ENCODE measurements around the gene HIVEP3. TPM values are rescaled to one million over a fixed set of nuclear protein-coding genes. Genes with fewer than 3 reads are reported as not detected.

Gene HIVEP3
- total RNA-seq, 4 donors from 2014 or later, result 1.4 to 3.0 (median 2.3) TPM

DNA sequence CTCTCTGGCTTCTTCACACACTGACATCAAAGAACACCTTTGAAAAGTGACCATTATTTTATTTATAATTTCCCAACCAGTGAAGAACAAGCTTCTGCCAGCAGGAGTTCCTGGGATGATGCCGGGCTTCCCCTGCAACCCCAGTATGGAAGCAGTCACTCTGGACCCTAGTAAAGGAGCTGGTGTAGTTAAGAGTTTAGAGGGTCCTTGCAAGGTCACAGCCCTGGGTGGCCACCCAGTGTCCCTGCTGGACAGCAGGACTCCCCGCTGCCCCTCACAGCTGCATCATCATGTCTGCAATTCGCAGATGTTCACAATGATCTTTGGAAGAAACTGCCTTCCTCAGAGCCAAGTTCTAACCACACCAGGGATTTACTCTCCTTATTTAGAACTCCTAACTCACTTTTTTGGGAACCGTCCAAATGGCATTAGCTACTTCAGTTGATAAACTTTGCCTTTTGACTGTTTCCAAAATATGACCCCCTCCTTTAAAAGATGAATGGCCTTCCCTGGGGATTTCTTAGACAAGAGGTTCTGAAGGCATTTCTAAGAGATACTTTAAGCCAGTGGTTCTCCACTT is 90.6 kb downstream of the HIVEP3 start:
- intact Hi-C loops (cut with DNase I), result no loop called here
- no peak for TF ChIP-seq EP300 (IDR thresholded peaks at IDR 0.05)
- no peak for TF ChIP-seq POLR2A (IDR thresholded peaks at IDR 0.05; ENCODE audit: low read depth)
- no peak for TF ChIP-seq POLR2AphosphoS5 (IDR thresholded peaks at IDR 0.05)
- no peak for TF ChIP-seq CTCF (IDR thresholded peaks at IDR 0.05)
- no peak for DNase-seq (ENCODE audit: extremely low spot score)
- H3K4me3 ChIP-seq, result no peak overlapping the region
- 23% methylated on average over 3 of the region's 4 CpGs for WGBS
- no peaks in the 10 kb centered on the region for H3K9me3 ChIP-seq
- H3K27ac ChIP-seq (replicated peaks in 1 of 4), result no peak overlapping the region
- no peaks in the 10 kb centered on the region for H3K36me3 ChIP-seq
- no peaks in the 10 kb centered on the region for H3K27me3 ChIP-seq
- H3K4me1 ChIP-seq, result peaks cover 21 to 24% (median 23%) of the 10 kb centered on the region in 4 donors

GRCh38 chr1:41823471-41823870 is 95.3 kb downstream of the HIVEP3 start:
- DNase-seq (ENCODE audit: extremely low spot score), result no peak
- TF ChIP-seq EP300 (IDR thresholded peaks at IDR 0.05) (no peak), CTCF (IDR thresholded peaks at IDR 0.05) (no peak), POLR2AphosphoS5 (IDR thresholded peaks at IDR 0.05) (no peak), POLR2A (IDR thresholded peaks at IDR 0.05; ENCODE audit: low read depth) (no peak)
- intact Hi-C loops (cut with DNase I), result no loop called here
- Histone ChIP-seq H3K9me3 (no peaks in the 10 kb centered on the region), H3K27me3 (no peaks in the 10 kb centered on the region), H3K36me3 (no peaks in the 10 kb centered on the region), H3K4me3 (no peak overlapping the region), H3K27ac (replicated peaks in 1 of 4) (no peak overlapping the region), H3K4me1 (peaks cover 18 to 19% (median 18%) of the 10 kb centered on the region in 4 donors)
- 56% methylated on average over 4 of the region's 4 CpGs for WGBS

DNA sequence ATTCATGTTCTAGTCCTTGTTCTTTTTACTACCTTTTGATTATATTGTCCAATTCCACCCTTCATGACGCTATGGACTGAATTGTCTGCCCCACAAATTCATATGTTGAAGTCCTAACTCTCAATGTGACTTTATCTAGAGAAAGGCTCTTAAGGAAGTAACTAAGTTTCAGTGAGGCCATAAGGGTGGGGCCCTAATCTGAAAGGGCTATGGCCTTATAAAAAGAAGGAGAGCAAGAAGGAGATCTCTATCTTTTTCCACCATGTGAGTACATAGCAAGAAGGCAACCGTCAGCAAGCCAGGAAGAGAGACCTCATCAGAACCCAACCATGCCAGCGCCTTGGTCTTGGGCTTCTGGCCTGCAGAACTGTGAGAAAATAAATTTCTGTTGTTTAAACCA is 95.9 kb downstream of the HIVEP3 start:
- 90% methylated on average over 3 of the region's 3 CpGs for WGBS
- H3K27me3 ChIP-seq, result no peaks in the 10 kb centered on the region
- no peak for DNase-seq (ENCODE audit: extremely low spot score)
- H3K4me3 ChIP-seq, result no peak overlapping the region
- H3K4me1 ChIP-seq, result peaks cover 12 to 14% (median 13%) of the 10 kb centered on the region in 4 donors
- no peak for TF ChIP-seq EP300 (IDR thresholded peaks at IDR 0.05)
- TF ChIP-seq CTCF (IDR thresholded peaks at IDR 0.05), result no peak
- no peak for TF ChIP-seq POLR2AphosphoS5 (IDR thresholded peaks at IDR 0.05)
- TF ChIP-seq POLR2A (IDR thresholded peaks at IDR 0.05; ENCODE audit: low read depth), result no peak
- no peak overlapping the region for H3K27ac ChIP-seq (replicated peaks in 1 of 4)
- intact Hi-C loops (cut with DNase I), result no loop called here
- no peaks in the 10 kb centered on the region for H3K9me3 ChIP-seq
- no peaks in the 10 kb centered on the region for H3K36me3 ChIP-seq

DNA sequence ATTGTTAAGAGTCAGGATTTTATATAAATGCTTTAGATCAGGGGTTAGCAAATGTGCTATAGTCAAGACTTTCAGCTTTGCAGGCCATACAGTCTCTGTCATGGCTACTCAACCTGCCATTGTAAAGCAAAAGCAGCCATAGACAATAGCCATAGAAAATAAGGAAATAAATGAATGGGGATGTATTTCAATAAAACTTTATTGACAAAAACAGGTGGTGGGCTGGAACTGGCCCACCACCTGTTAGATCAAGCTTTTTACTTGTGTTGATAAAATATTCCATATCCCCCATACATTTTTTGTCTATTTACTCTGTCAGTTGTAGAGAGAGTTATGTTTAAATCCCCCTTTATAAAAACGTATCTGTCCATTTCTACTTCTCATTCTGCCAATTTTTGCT is 98.9 kb downstream of the HIVEP3 start:
- H3K4me1 ChIP-seq, result peaks cover 9 to 11% (median 10%) of the 10 kb centered on the region in 4 donors
- intact Hi-C loops (cut with DNase I), result no loop called here
- no peak overlapping the region for H3K4me3 ChIP-seq
- TF ChIP-seq EP300 (IDR thresholded peaks at IDR 0.05), result no peak
- no peak for TF ChIP-seq POLR2AphosphoS5 (IDR thresholded peaks at IDR 0.05)
- no peak for TF ChIP-seq POLR2A (IDR thresholded peaks at IDR 0.05; ENCODE audit: low read depth)
- no peak for TF ChIP-seq CTCF (IDR thresholded peaks at IDR 0.05)
- H3K9me3 ChIP-seq, result no peaks in the 10 kb centered on the region
- no peaks in the 10 kb centered on the region for H3K27me3 ChIP-seq
- no peak for DNase-seq (ENCODE audit: extremely low spot score)
- H3K36me3 ChIP-seq, result no peaks in the 10 kb centered on the region
- WGBS, result 84% methylated on average over 1 of the region's 1 CpG
- no peak overlapping the region for H3K27ac ChIP-seq (replicated peaks in 1 of 4)

GRCh38 chr1:41819069-41819468 is 99.7 kb downstream of the HIVEP3 start:
- Histone ChIP-seq H3K27me3 (no peaks in the 10 kb centered on the region), H3K4me3 (no peak overlapping the region), H3K9me3 (no peaks in the 10 kb centered on the region), H3K27ac (replicated peaks in 1 of 4) (no peak overlapping the region), H3K36me3 (no peaks in the 10 kb centered on the region), H3K4me1 (peaks cover 9 to 17% (median 9%) of the 10 kb centered on the region in 4 donors)
- DNase-seq (ENCODE audit: extremely low spot score), result no peak
- intact Hi-C loops (cut with DNase I), result no loop called here
- 91% methylated on average over 2 of the region's 2 CpGs for WGBS
- no peak for TF ChIP-seq CTCF (IDR thresholded peaks at IDR 0.05)
- no peak for TF ChIP-seq POLR2A (IDR thresholded peaks at IDR 0.05; ENCODE audit: low read depth)
- no peak for TF ChIP-seq POLR2AphosphoS5 (IDR thresholded peaks at IDR 0.05)
- no peak for TF ChIP-seq EP300 (IDR thresholded peaks at IDR 0.05)
